HG02840 (cell line): Measurements from ENCODE around the gene TCF3.
"Not testable (repeated sequence)": the region's sequence is repeated elsewhere in the genome, so short reads cannot be mapped to it uniquely, and the experiment has no call there.

ENCODE experiments used
- ATAC-seq: cut with Tn5 transposase; IDR thresholded peaks from one replicate; pipeline ENCODE4 v1.9.1; 2021; ENCODE audit warnings: mild to moderate bottlenecking, moderate library complexity, moderate number of reproducible peaks; ENCODE audit not compliant: unreplicated experiment, low FRiP score

The TCF3 gene

DNA sequence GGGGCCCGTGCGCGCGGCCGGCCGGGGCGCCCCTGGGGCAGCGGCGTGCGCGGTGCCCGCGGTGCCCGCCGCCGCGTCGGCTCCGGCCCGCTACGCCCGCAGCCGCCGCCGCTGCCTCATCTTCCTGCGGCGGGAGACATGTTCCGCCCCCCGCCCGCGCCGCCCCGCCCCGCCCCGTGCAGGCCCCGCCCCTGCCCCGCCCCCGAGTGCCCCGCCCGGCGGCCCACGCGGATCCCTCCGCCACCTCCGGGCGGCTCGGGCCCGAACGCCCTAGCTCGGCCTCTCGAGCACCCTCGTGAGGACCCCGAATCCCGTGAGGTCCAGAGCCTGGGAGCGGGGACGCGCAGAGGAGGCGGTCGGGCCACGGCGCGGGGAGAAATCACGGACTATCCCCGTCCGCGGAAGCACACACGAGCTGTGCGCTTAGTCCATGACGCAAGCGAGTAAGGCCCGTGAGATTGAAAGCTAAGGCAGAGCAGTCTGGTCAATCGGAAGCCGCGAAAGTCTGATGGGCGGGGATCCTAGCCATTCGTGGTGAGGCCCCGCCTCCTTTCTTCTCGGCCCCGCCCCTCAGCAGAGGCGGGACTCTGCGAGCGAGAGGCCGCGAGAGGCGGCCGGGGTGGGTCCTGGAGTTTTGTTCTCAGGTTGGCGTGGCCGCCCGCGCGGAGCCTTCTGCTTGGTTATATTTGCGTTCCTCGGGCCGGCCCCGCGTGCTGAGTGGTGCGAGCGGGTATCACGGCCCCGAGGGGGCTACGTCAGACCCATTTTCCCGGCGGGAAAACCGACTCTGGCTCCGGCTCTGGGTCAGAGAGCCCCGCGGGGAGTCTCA, at the start of gene TCF3:
Gene TCF3 (minus strand): TSS at position 145 of the 829 bp plus-strand sequence. CDS start 2,367 bp downstream, outside the sequence.
- ATAC-seq = peak; percentile 67

DNA sequence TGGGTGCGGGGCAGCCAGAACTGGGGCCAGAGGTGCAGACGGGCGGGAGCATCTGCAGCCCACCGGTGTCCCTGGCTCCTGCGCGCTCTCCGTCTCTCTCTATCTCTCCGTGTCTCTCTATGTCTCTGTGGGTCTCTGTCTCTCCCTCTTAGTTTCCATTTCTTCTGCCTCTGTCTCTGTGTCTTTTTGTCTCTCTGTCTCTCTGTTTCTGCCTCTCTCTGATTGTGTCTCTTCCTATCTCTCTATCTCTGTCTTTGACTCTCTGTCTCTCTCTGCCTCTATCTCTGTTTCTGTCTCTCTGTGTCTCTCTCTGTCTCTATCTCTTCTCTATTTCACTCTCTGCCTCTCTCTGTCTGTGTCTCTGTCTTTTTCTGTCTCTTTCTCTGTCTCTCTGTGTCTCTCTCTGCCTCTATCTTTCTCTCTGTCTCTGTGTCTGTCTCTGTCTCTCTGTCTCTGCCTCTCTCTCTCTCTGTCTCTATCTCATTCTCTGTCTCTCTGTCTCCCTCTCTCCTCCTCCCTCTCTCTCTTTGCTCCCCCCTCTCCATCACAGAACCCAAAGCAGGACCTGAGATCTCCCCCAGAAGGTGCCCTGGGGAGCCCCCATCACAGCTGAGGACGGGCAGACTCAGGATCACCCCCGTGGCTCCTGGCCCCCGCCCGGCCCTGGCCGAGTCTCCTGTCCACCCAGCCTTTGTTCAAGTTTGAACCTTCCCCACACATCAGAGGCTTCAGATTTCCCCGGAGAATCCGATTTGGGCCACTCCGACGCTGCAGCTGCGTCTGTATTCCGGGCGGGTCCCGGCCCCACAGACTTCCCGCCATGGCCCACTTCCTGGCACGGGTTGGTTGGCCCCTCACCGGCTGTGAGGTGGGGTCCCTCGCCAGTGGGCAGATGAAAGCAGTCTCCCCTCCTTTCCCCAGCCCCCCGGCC, 48.6 kb upstream of the TCF3 start:
- no peak for ATAC-seq

DNA sequence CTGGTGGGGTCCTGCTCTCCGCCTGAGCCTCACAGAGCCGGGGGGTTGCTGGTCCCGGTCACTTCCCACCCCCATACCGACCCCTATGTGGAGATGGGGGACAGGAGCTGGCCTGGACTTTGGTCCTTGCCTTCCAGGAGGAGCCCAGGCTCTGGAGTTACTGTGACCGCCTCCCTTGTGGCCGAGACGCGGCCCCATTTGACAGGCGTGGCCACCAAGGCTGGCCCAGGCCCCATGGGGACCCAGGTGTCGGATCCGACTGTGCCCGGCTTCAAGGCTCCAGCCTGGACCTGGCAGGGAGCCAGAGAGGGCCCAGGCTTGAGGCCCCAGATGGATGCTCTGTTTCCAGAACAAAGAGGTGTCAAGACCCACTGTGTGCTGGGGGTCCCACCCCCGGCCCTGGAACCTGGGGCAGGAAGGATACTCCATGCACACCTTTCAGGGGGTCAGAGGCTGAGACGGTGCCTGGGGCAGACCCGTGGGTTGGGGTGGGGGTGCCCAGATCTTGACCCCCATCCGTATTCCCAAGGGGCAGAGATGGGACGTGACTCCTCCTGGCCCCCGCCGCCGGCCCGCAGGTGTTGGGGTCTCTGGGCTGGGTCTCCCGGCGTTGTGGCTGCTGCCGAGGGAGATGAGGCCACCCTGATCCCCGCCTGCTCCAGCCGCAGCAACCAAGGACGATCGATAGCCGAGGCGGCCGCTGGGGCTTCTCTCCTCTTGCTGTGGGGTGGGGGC, 47.8 kb upstream of the TCF3 start:
- ATAC-seq = no peak

DNA sequence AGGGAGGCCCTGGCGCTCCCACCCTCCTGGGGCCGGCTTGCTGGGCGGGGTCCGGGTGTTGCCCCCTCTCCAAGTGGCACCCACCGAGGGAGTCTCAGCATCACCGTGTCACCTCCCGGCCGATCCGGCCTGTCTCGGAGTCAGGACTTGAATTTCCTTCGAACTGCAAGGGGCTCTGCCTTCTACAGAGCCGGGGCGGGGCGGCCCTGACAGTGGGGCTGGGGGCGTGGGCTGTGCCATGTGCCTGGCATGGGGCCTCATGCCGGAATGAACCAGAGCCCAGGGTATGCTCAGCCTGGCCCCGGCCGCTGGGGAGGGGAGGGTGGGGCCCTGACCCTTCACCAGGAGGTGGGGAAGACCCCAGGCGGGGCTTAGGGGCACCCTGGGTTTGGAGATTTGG, 47.0 kb upstream of the TCF3 start:
- no peak for ATAC-seq

DNA sequence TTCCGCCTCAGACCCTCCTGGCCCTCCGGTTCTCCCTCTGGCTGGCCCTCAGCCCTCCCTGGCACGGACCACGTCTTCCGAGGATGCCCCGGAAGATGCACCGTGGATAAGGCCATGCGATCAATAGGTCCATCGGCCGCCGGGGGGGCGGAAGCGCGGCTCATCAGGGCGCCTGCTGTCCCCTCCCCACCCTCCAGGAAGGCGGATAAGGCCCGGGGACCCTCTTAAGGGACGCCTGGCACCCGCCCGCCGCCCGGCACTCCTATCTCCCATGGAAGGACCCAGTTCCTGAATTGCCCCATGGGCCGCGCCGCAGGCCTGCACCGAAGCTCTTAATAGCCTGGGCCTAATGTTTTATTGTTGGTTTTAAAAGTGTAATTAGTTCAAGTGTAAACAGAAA, 46.2 kb upstream of the TCF3 start:
- no peak for ATAC-seq

DNA sequence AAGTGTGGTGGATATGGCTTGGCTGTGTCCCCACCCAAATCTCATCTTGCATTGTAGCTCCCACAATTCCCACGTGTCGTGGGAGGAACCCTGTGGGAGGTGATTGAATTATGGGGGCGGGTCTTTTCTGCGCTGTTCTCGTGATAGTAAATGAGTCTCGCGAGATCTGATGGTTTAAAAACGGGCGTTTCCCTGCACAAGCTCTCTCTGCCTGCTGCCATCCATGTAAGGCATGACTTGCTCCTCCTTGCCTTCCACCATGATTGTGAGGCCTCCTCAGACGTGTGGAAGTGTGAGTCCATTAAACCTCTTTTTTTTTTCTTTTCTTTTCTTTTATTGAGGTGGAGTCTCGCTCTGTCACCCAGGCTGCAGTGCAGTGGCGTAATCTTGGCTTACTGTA, 43.1 kb upstream of the TCF3 start:
- ATAC-seq = not testable (repeated sequence)

DNA sequence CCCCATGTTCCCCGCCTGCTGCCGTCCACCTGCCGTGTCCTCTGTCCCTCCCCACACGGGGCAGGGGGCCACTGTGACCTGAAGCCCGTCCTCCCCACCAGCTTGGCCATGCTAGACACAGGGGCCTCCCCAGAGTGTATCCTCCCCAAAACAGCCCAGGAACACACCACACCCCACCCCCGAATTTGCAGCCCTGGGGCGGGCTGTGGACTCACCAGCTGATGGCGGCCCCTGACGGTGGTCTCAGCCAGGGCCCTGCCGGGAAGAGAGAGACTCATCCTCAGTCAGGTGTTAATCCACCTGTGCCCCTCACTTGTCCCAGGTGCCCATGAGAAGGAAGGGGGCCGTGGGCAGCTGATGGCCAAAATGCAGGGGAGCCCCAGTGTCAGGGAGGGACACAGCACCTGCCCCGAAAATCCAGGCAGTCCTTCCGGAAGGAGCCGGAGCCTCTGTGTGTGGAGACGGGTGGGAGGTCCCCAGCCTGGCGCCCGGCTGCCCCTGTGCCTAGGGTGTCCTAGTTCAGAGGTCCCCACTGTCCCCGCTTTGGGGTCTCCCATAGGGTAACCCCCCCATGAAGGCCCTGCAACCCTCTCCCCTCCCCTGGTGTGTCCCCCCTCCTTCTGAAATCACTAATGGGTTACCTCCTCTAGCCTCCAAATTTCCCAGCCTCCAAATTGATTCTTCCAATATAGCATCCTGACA, 39.3 kb upstream of the TCF3 start:
- no peak for ATAC-seq

DNA sequence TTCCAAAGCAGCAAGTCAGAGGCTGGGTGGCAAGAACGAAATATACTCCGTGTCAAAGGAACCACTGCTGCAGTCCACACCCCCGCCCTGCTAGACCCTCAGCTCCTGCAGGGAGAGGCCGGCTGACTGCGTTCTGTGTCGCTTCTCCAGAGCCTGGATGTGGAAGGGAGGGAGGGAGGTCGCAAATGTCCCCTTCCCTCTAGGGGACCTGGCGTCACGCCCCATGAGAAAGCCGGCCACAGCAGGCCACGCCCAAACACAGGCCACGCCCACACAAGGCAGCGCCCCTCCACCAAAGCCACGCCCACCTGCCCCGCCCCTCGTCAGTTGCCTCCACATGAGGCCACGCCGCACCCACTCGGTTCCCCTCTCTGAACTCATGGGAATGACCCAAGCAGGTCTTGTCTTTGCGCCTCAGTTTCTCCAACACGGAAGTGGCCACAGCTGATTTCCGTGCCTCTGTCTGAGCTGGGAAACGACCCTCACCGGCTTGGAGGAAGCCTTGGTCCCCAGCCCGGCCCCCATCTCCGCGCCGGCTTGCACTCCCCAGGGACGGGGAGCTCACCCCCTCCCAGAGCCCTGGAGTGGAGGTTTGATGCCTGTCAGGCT, 38.4 kb upstream of the TCF3 start:
- no peak for ATAC-seq

DNA sequence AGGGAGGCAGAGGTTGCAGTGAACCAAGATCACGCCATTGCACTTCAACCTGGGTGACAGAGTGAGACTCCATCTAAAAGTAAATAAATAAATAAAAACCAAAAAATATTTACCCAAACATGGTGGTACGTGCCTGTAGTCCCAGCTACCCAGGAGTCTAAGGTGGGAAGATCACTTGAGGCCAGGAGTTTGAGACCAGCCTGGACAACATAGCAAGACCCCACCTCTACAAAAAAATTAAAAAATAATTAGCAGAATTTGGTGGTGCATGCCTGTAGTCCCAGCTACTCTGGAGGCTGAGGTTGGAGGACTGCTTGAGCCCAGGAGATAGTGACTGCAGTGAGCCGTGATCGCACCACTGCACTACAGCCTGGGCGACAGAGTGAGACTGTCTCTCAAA, 33.4 kb upstream of the TCF3 start:
- ATAC-seq = not testable (repeated sequence)

DNA sequence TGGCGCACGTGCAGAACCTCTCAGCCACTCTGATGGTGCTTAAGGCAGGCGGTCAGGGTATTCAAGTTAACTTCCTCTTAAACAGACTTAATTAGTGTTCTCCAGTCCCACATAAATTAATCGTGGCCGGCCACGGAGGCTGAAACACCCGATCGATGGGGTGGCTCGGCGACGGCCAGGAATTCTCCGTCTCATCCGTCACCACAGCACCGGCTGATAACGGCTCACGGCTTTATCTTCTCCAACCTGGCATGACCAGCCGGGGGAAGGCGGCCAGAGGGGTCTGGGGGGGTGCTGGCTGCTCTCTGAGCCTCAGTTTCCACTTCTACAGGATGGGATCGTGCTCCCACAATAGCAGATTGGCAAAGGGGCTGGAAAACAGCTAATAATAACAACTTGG, 32.6 kb upstream of the TCF3 start:
- no peak for ATAC-seq

DNA sequence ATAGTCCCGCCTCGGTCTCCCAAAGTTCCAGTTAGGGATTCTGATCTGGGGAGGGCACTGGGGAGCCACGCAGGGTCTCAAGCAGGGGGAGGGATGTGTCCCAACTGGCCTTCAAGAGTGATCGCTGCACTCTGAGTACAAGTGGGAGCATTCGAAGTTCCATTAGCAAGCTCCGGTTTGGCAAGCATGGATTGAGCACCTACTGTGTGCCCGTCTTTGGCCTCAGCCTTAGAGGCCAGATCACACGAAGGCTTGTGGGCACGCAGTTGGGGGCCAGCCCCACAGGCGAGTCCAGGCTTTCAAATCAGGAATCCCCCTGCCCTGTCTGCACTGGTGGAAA, 32.1 kb upstream of the TCF3 start:
- ATAC-seq = no peak

DNA sequence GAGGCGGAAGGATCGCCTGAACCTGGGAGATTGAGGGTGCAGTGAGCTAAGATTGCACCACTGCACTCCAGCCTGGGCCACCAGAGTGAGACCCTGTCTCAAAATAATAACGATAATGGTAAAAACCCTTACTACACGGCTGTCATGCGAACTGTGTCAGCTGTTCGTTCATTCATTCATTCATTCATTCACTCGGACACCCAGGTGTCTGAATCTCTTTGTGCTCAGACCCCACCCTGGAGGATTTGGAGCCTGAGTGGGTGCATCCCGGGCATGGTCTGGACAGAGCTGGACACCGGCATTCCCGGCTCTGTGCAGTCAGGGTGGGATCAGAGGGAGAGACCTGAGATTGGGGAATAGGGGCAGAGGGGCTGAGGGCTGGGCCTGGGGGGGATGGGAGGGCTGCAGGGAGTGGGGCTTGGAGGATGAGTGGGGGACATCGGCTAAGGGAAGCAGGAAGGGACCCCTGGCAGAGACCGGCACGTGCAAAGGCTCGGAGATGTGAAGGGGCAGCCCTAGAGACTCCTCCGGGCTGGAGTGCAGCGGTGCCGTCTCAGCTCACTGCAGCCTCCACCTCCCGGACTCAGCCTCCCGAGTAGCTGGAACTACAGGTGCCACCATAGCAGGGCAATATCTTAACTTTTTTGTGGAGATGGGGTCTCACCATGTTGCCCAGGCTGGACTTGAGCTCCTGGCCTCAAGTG, 31.6 kb upstream of the TCF3 start:
- no peak for ATAC-seq

DNA sequence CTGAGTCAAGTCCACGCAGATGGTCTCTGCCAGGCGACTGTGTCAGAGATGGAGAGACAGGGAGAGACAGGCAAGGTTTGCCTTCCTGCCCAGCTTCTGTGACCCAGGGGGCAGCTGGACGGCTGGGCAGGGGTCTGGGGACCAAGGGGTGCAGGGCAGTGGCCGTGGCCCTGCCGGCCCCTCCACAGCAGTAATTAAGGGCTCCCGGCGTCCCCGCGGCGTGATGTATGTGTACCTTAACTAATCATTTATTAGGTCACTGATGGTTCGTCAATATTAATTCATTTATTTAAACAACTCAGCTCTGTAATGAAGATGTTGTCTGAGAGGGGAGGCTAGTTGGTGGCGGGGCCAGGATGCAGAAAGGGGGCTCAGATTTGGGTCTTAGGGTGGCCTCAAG, 28.6 kb upstream of the TCF3 start:
- no peak for ATAC-seq

DNA sequence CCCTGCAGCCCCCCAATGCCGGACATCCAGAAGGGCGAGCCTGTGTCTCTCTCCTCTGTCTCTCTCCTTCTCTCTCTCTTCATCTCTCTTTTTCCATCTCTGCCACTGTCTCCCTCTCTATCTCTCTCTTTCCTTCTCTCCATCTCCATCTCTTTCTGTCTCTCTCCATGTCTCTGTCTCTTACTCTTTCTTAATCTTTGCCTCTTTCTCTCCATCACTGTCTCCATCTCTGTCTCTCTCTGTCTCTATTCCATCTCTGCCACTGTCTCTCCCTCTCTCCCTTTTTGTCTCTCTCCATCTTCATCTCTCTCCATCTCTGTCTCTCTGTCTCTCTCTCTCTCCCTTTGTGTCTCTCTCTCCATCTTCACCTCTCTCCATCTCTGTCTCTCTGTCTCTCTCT, 25.7 kb upstream of the TCF3 start:
- no peak for ATAC-seq

DNA sequence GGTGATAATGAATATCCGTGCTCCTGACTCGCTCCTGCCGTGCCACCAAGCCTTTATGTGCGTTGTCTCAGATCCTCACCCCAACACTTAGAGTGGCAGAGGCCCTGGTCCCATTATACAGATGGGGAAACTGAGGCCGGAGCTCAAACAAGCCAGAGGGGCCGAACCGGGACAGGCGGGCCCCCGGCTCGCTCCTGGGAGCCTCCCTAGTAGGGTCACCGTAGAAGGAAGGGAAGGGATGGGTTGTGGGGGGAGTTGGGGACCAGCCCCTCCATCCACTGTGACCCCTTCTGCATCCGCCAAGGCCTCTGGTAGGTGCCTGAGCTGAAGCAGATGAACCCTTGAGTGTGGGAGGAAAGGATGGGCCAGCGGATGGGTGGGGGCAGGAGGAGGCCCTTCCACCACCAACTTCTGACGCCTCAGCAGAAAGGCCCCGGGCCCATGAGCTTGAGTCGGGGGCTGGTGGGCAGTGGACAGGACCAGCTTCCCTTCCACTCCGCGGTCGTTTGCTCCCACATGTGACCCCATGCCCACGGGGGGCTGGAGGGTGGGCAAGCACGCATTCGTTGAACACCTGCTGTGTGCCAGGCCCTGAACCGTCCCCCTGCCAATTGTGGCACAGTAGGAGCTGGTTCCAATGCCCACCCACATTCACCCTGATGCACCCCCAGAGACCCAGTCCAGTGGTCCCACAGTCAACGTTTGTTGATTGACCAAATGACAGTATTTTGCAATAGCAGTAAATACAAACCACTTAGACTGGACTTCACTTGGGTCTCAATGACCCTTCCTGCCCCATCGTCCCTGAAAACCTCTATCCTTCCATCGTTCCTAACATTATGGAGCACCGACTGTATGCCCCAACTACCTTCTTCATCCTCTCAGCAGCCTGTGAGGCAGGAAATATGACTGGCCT, 24.2 kb upstream of the TCF3 start:
- ATAC-seq = no peak

DNA sequence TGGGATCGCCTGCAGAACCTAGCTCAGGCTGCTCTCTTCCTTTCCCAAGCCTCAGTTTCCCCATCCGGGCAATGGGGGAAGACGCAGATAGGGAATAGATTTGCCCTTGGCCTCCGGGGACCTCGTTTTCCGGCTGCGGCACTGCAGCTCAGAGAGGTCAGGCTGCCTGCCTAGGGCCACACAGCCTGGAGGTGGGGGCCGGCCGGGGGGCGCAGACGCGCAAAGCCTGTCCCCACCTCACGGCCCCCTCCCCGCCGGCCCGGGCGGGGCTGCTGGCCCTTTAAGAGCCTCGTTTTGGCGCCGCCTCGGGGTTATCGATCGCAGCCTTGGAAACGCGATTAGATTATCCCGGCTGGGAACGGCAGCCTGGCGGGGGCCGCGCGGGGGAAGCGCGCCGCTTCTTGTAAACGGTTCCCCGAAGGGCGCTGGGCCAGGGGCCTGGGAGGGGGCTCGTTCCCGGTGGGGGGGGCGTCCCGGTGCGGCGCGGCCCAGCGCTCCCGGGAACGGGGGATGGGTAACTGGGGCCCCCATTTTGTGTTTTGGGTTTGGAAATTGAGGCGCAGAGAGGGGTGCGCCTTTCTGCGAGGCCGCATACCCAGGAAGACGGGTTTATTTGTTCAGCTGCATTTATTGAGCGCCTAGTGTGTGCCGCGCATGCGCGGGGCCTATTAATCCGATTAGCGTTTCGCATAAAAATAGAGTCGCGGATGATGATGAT, 23.4 kb upstream of the TCF3 start:
- no peak for ATAC-seq

DNA sequence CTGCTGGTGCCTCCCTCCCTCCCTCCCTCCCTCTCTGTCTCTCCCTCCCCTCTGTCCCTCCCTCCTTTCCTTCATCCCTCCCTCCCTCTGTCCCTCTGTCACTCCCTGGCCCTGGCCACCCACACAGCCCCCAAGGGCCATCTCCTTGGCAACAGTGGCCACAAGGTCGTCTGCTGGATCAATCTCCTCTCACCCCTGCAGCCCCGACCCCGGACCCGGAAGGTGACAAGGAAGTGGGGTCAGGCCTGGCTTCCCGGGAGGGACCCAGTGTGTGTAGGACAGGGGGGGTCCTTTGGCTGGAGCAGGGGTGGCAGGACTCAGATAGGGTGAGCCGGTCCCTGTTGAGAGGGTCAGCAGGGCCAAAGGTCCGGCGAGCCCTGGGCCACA, 21.9 kb upstream of the TCF3 start:
- no peak for ATAC-seq
